AG09319 (cell line): ENCODE data around the gene PDE3A.
"Not testable (repeated sequence)": the region's sequence is repeated elsewhere in the genome, so short reads cannot be mapped to it uniquely, and the experiment has no call there.

Experiments
- DNase-seq: peaks from one replicate; pipeline ENCODE4 v3.0.0-alpha.2; 2010; ENCODE audit warnings: low read depth; ENCODE audit errors: extremely low read depth
- CTCF ChIP-seq: IDR thresholded peaks from 2 replicates; pipeline ENCODE4 v1.5.1; 2011; ENCODE audit warnings: low read depth, mild to moderate bottlenecking, inconsistent platforms, low read length, moderate library complexity

Gene PDE3A

GRCh38 chr12:20592556-20592955 is 224.2 kb downstream of the PDE3A start:
- DNase-seq, result no peak
- no peak for TF ChIP-seq CTCF

GRCh38 chr12:20593611-20594010 is 225.3 kb downstream of the PDE3A start:
- no peak for DNase-seq
- TF ChIP-seq CTCF, result no peak

GRCh38 chr12:20596061-20596460 is 227.7 kb downstream of the PDE3A start:
- no peak for DNase-seq
- TF ChIP-seq CTCF, result no peak

GRCh38 chr12:20599757-20600156 is 231.4 kb downstream of the PDE3A start:
- TF ChIP-seq CTCF, result no peak
- DNase-seq, result no peak

GRCh38 chr12:20601668-20602280 is 233.4 kb downstream of the PDE3A start:
- DNase-seq, result no peak
- TF ChIP-seq CTCF, result peak; percentile 52

DNA sequence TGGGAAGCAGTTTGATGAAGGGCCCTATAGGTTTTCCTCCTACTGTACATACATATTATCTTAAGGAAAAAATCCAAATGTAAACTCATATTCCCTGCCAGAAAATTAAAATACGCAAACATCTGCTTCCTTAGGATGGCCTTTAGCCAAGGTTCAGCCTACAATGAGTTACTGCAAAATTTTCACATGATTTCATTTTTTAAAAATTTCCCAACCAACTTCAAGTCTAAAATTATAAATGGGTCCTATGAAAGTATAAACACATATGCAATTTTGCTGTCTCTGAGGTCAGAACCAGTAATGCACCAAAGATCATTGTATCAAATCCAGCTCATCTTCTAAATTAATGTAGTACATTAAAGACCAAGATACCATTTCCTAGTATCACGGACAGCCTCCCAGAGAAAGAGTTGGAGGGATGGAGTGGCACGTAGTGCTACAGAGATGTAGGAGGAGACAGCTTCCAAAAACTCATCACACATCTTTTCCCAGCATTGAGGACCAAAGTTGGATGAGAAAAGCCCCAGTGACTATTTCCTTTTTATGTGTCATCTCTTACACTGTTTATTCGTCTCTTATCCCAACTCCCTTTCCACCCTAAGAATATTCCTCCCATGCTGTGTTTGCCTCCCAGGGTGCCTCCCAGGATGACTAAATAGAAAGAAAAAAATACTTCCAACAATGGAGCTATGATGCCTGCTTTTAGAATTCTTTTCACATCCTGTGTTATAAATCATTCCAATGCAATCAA is 234.5 kb downstream of the PDE3A start:
- no peak for TF ChIP-seq CTCF
- no peak for DNase-seq

GRCh38 chr12:20604408-20605067 is 236.2 kb downstream of the PDE3A start:
- DNase-seq, result no peak
- TF ChIP-seq CTCF, result no peak

- not testable (repeated sequence) for DNase-seq
Observed at GRCh38 chr12:20615020-20615419, 246.7 kb downstream of the PDE3A start.
